ENCODE measurements around the gene TNNC1.

Gene TNNC1

DNA sequence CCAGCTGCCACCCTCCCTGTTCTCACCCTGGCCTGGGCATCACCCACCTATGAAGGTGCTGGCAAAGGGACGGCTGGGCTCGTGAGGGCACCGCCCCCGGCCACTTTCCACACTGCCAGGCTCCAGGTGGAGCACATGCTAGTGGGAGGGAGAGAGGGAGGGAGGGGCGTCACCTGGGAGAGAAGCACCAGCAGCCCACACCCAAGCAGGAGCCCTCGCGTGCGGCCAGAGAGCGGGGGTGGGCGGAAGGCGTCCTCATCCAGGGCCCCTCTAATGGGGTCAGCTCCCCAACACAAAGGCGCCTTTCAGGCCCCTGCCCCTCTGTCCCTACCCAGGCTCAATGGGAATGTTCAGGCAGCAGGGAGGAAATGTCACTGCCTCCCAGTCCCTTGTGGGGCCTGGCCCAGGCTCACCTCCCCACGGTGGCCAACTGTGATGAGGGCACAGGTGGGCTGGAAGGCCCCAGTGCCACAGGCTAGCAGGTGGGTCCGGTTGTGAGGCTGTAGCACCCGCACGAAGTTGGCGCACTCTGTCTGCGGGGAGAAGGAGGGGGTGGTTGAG is 12.0 kb downstream of the TNNC1 start:
- DNase-seq = no peak

DNA sequence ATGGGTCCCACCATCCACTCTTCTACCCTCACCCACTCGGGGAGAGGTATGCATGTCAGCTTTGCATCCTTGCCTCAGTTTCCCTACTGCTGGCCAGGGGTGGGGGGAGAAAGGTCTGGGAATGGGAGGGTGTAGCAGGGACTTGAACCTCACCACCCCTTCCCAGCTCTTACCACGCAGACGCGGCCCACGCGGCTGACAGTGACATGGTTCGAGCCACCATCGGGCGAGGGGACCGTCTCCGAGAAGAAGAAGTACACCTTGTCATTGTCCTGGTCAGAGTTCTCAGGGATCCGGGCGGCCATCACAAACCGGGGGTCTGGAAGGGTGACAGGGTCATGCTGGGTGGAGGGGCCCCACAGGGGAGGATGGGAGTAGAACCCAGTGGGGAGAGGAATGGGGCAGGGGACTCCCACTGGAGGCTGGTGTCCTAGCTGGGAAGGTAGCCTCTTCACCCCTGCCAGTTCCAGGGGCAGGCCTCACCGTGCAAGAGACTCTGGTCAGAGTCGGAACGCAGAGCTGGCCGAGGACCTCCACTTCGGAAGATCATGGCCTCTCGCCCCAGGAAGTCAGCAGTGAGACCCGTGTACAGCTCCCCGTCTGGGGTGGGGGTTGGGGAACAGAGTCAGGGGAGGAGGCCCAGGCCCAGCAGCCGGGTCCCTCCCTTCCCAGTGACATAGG is 12.6 kb downstream of the TNNC1 start:
- DNase-seq = no peak

DNA sequence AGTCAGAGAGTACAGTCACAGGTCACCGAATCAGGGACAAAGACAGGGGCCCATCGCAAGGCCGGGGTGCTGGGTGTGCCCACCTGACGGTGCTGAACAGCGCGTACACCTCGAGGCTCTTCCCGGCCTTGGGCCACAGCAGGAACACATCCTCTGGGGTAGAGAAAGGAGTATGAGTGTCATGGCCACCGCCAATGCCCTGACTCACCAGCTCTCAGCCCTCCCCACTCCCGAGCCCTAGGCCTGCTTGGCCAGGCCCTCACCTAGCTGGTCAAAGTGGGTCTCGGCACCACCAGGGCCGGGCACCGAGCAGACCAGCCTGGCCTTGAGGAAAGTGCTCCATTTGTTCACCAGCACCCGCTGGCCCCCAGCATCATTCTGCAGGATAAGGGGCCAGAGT is 13.2 kb downstream of the TNNC1 start:
- DNase-seq = no peak

DNA sequence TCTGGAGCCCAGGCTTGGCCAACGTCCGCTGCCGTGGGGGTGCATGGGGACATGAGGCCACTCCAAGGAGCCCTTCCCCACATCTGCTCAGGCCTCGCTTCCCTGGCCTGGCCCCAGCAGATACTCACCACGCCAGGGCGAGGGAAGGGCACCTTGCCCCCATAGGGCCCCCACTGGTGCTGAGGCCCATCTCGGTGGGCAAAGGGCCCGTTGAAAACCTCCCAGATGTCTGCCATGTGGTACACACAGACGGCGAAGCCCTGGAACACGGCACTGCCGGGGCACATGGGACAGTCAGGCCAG is 13.6 kb downstream of the TNNC1 start:
- no peak for DNase-seq

DNA sequence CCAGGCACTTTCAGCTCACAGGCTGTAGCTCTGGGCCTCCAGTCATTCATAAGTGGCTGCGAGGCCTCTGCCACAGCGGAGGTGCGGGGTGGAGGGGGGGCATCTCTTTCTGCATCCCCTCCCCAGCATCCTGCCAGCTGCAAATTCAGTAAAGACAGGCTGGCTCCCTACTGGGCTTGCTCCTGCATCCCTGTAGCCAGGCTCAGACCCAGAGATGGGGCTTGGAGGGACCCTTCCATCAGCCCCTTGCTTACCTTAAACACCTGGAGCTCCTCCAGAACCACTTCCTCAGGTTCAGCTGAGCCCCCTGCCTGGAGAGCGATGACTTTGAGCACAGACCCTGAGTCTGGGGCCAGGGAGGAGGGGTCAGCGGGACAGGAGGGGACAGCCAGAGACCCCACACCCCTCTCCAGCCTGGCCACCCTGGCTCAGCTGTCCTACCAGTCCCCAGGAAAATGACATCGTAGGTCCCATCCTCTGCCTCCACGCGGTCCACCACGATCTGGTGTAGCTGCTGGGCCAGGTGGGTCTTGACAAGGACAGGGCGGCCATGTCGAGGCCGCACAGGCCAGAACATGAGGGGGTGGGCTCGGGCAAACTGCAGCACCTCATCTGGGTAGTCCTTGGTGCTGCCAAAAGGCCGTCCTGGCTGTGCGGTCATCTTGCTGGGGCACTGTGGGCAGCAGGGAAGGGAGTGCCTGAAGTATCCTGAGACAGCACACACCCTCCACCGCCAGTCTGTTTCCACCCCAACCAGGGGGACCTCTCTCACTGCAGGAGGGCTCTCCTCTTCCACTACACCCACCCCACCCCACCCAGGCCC is 14.2 kb downstream of the TNNC1 start:
- no peak for DNase-seq

DNA sequence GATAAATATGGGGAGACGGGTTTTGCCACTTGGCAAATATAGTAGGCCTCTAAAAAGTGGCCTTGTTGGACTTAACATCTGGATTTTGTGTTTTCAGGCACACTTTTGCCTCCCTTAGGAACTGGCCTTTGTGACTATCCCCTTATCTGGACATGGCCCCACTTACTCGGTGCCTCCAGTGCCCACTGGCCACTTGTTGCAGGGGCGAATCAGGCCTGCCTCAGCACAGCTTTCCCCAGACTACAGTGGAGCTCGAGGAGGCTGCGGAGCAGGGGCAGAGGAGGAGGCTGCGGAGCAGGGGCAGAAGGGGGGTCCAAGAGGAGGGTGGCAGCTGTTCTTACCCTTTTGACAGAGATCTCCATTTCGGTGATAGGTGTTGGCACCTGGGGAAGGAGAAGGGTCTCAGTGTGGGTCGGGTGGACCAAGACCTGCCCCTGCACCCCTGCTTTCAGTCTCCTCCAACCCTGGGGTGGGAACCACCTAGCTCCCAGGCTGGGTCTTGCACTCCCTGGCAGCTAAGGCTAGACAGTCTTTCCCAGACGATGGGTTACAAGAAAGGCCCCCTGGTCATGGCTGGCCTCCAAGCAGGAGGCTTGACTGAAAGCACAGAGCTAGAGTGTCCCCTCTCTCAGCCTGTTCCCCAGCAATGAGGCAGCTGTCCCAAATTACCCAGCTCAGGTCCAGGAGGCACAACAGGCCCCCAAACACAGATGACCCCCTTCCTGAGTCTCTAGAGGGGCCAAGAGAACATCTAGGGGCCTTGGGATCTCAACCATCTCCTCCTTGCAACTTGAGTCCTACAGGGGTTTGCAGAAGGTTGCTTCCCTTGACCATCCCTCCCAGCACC is 15.0 kb downstream of the TNNC1 start:
- no peak for DNase-seq

DNA sequence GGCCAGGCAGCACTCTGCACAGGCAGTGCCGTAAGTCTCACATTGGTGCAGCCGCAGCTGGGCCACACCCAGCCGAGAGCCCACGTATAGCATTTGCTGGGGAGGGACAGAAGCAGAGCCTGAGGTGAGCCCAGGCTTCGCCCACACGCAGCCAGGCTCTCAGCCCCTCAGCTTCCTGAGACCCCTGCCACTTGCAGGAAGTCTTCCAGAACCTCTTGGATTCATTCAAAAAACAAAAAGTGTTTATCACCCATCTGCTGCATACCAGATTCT is 15.8 kb downstream of the TNNC1 start:
- no peak for DNase-seq

DNA sequence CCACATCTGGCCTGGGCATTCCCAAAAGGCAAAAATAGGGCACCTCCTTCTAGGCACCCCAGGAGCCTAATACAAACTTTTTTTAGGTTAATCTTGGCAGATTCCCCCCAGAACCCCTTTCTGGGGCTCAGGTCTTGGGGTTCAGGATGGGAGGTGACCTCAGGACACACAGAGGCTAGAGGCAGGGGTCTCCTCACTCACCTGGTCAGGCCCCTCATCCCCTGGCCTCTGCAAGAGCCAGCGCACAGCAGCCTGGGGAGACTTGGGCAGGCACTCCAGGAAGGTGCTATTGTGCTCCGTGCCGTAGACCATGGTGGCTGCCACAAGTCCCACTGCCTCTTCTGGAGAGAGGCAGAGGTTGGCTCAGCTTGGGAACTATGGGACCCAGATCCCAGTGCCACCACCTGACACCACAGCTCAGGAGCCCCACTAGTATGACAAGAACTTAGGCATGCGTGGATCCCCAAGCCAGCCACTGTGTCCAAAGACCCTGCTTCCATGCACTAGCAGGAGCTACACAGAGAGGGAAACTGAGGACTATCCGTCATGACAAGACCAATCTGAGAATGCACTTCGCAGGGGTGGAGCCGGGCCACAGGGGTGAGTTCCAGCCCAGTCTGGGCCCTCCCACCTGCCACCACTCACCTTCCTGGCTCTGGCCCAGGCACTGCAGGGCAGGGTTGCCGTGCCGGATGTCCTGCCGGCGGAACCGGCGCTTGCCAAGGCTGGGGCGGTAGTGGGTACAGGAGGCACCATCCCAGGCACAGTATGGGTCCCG is 16.3 kb downstream of the TNNC1 start:
- DNase-seq = no peak

DNA sequence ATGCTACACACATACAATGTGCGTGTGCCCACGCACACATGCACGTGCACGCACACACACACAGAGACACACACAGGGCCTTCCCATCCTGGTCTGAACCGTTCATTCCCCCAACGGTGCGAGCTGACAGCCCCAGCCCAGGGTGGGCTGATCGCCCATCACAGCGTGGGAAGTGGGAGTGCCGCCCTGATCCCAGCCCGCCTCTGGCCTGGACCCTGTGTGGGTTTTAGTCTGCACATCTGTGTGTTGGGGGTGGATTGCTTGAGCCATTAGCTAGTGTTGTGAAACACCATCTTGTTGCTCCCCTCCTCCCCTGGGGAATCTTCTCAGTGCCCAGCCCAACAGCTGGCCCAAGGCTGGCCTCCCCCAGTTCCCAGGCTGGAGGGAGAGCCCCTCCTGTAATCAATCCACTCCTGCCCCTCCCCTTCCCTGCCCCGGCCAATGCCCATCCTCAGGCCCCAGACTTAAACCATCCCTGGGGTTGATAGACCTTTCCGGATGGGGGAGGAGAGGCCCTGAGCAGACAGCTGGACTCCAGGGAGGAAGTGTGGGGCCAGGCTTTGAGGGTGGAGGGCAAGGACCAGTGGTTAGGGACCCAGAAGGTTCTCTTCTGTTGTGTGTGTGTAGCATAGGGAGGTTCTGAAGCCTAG is 17.2 kb downstream of the TNNC1 start:
- no peak for DNase-seq

DNA sequence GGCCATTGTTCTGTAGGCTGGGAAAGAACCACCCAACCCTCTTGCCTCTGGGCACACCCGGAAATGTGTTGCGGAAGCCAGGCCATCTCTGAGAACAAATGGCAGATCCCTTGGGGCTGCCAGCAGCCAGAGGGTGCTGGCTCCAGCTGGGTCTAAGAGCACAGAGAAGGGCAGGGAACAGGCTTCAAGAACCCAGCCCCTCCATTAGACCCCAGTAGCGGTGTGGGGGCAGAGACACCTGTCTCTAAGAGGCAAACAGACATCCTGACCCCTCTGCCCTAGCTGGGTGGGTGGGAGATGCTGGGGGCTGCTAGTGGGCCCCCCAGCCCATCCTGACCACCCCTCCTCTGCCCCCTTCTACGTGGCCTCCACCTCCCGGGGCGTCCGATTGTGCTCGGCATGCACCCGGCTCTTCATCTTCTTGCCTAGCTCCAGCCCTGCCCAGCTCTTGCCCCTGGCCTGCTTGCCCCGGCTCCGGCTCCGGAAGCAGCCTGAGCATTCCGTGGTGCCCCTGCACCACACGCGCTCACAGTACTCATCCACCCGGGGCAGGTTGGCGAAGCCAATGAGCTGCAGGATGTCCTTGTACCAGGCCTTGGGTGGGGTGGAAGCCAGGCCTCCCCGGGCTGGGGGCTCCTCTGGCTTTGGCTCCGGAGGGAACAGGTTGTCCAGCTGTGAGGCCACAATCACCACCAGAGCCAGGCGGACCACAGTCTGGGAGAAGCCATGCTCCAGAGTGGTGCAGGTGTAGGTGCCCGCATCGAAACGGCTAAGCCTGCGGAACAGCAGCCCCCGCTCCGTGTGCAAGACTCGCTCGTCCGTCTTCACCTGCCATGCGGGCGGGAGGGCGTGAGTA is 18.4 kb downstream of the TNNC1 start:
- DNase-seq = no peak

DNA sequence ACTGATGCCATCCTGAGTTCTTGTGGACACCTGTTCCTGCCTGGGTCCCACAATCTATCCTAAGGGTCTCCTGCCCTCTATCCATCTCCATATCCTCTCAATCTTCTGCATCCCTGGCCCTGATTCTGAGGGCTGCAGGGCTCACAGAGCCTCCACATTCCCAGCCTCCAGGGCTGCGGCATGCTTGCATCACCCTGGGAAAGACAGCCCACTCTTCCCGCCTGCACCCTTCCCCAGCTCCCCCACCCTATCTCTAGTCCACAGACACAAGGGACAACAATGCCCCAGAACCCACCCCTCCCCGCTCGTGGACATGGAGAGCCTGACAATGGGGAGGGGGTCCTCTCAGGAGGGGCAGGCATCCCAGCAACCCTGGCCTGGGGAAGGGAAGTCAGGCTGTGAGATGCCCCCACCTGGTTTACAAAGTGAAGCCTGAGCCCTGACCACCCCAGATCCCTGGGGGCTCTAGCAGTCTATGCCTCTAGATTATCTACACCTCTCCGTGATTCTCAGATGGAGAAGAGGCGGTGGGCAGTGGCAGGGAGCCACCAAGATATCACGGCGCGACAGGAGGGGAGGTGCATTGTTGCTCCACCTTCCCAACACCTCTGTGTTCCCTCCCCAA is 19.2 kb downstream of the TNNC1 start:
- DNase-seq = no peak

DNA sequence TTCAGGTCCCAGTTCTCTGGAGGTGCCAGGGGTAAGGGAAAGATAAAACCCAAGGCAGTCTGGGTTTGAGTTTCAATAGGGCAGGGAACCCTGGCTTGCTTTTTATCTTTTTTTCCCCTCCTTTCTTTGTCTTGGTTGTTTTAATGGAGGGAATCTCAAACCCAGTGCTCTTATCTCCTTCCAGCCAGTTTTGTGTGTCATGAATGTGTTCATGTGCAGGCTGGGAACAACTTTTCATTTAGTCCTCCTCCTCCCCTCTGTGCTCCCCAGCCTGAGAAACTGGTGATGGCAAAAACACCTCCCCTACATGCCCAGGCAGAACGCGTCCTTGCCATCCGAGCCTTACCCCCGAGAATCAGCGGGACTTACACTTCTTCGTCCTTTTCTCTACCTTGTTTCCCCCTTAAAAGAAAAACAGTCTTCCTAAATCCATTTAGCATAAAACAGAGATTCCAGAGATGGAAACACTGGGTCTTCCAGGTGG is 19.8 kb downstream of the TNNC1 start:
- no peak for DNase-seq

DNA sequence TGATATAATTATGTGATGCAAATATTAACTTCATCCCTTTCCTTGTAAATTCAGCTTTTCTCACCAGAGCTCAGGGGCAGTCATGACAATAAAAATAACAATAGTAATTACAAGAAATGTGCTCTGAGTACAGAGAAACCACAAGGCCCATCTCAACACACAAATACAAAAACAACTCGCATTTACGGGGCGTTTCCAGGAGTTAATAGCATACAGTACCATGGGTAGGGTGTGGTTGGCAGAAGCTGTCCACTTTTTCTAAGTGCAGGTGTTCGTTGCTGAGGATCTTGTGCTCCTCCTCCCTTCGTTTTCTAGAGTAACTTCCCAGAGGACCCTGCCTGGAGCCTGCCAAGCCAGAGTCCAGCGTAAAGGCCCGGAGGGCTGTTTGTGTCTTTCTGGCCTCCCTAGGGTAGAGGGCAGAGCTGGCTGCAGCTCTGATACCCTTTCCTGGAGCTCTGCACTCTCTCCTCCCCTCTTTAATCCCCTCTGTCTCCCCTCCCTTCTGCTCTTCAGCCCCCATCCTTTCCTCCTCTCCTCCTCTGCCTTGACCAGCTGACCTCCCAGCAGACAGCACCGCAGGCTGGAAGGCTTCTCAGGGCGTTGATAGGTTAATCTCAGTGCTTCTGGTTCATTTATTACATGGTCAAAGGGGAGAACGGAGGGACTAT is 20.4 kb downstream of the TNNC1 start:
- no peak for DNase-seq

DNA sequence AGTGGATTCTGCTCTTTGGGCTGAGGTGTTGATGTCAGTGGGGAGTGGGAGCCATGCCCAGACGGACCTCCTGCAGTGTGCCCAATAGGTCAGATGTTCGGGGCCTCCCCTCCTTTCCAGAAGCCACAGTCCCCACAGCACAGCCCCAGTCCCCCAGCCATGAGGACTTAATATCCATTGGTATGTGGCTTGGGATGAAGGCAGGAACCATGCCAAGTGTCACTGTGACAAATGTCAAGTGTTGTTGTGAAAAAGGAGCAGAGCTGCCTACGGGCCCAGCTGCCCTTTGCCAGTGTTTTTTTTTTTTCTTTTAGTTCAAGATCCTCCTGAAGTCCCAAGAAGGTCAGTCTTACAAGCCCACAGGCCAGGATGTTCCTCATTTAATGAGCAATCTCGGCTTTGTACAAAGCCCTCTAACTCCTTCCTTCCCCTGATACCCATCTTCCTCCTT is 21.1 kb downstream of the TNNC1 start:
- no peak for DNase-seq

DNA sequence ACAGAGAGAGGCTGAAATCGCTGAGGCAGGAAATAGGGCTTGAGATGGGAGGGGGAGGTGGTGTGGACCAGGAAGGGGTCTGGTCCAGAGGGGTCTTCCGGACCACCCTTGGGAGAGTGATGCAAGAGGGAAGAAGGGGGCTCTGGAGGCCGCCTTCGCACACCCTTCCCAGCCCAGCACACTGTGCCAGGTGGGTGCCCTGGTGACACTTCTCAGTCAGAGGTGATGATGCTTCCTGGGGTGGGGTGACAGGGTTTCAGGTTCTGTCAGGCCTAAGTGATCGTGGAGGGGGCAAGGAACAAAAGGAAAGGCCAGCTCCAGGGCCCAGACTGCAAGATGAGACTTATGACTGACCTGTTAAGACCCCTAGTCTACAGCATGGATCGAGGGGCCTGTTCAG is 21.6 kb downstream of the TNNC1 start:
- DNase-seq = no peak

DNA sequence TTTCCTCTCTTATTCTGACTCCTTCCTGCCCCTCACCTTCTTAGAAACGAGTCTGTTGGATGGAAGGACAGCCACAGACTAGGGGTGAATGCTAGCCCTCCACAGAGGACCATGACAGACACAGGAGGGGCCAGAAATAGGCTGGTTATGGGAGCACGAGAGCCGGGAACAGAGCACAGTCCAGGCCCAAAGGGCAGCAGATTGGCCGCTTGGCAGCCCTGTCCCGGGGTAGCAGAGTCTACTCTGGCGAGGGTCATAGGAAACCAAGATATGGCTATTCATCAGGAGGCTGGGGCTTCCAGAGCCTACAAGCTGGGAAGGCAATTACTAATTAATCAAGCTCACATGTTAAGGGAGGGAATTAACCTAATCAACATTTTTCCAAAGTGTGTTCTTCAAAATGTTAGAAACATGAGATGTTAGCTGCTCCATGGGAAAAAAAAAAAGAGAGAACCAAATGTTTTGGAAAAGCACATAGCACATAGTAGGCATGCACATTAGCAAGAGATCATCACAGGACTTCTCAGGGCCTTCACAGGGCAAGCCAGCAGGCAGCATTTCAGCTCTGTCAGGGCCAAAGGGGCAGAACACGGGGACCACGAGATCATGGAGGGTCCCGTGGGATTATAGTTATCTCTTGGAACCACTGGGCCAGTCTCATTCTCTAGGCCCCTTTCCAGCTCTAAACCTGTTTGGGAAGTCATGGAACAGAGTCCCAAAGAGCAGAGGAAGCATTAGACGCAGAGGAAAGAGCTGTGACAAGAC is 22.2 kb downstream of the TNNC1 start:
- DNase-seq = no peak

DNA sequence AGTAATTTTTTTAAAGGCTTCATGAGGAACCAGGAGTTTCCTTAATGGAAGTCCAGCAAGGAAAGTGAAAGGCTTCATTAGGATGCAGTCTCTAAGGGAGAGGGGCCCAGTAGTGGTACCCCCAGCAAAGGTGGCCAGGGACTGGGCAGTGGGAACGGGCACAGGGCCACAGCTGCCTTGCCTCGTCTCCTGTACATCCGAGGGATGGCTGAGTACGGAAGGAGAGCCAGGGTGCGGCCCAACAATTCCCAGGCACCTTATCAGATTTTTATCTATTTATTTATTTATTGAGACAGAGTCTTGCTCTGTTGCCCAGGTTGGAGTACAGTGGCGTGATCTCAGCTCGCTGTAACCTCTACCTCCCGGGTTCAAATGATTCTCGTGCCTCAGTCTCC is 23.4 kb downstream of the TNNC1 start:
- DNase-seq = no peak

DNA sequence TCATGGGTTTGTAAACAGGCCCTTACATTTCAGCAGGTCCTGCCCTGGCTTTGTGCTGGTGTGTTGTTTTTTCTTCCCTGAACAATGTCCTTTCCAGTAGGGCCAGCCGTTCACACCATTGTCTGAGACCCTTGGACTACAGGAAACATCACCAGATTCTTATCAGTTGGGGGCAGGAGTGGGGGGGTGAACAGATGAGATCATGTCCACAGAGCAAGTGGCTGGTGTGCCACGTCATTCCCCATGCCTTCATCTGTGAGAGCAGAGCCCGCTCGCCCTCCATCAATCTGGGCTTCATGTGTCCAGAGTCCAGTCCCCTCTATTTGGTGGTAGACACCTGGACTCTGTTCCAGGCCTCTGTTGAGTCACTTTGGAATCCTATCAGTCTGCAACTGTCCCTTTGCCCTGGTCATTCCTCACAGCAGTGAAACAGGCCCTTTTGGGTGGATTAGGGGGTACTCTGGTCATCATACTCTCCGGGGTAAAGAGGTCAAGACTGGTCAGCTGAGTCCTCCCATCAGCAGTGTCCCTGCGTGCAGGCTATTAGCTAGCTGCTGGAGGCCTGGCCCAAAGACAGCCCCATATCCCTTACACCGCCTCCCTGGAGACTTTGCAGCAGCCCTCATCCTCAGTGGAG is 23.9 kb downstream of the TNNC1 start:
- DNase-seq = no peak

DNA sequence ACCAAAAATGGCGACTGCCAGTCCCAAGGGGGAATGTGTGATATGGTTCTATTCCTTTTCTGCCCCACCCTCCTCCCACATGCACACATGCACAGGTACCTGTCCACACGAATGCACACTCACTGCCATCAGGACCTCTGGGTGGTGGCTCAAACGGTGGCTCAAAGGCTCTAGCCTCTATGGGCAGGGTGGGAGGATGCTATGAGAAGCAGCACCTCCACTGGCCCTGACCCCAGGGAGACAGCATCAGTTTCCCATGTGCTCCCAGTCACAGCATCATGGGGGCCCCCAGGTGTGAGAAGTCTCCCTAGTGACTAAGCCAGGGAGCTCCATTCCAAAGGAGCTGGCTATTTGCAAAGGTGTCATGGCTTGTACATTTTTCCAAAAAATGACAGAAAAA is 24.8 kb downstream of the TNNC1 start:
- DNase-seq = no peak

Data from NCI-H2081 treated with DMSO at 0.1 percent for 48 hours (cell line).